ENCODE results near the gene INSR. TPM values are rescaled to one million over a fixed set of nuclear protein-coding genes. Genes with fewer than 3 reads are reported as not detected.
"Not testable (repeated sequence)": the region's sequence is repeated elsewhere in the genome, so short reads cannot be mapped to it uniquely, and the experiment has no call there.

The INSR gene
- total and polyA plus RNA-seq, 3 experiments from 2014 or later, result 1.2 TPM; not detected in 1

GRCh38 chr19:7211191-7211951 lies 82.8 kb downstream of the INSR start:
- ChIA-PET CTCF (no interaction called here), POLR2A (no interaction called here)
- Mint-ChIP-seq H3K4me3 (no peak overlapping the region), H3K4me1 (peaks cover 10% of the 10 kb centered on the region in 3 donors), H3K9me3 (no peaks in the 10 kb centered on the region), H3K27me3 (peaks cover 8 to 39% of the 10 kb centered on the region in 2 donors), H3K27ac (peak overlapping the region in 1 of 8 donors; percentile 20), H3K36me3 (no peaks in the 10 kb centered on the region)
- no peak for DNase-seq
- no peaks in the 10 kb centered on the region for H3K9me3 ChIP-seq (ENCODE audit: low read length)
- H3K36me3 ChIP-seq (ENCODE audit: insufficient read depth, low read length), result no peaks in the 10 kb centered on the region
- H3K27ac ChIP-seq (ENCODE audit: low read depth, low read length), result no peak overlapping the region
- H3K4me1 ChIP-seq (ENCODE audit: insufficient read depth, low read length), result peaks cover 13% of the 10 kb centered on the region
- no peak overlapping the region for H3K4me3 ChIP-seq (ENCODE audit: low read length)
- H3K27me3 ChIP-seq (ENCODE audit: insufficient read depth, low read length, poor library complexity, severe bottlenecking), result no peaks in the 10 kb centered on the region

GRCh38 chr19:7210359-7210758 lies 83.9 kb downstream of the INSR start:
- Histone ChIP-seq H3K27ac (ENCODE audit: low read depth, low read length) (no peak overlapping the region), H3K36me3 (ENCODE audit: insufficient read depth, low read length) (no peaks in the 10 kb centered on the region), H3K9me3 (ENCODE audit: low read length) (no peaks in the 10 kb centered on the region), H3K27me3 (ENCODE audit: insufficient read depth, low read length, poor library complexity, severe bottlenecking) (no peaks in the 10 kb centered on the region), H3K4me1 (ENCODE audit: insufficient read depth, low read length) (peaks cover 13% of the 10 kb centered on the region), H3K4me3 (ENCODE audit: low read length) (no peak overlapping the region)
- Mint-ChIP-seq H3K4me3 (no peak overlapping the region), H3K27me3 (peaks cover 8 to 40% of the 10 kb centered on the region in 2 donors), H3K27ac (no peak overlapping the region), H3K9me3 (no peaks in the 10 kb centered on the region), H3K4me1 (peaks cover 10% of the 10 kb centered on the region in 3 donors), H3K36me3 (no peaks in the 10 kb centered on the region)
- no peak for DNase-seq
- ChIA-PET POLR2A (interaction anchor here (0.6 kb wide), 1 partner anchor 10 kb away, joined by 3 read pairs; no protein-coding TSS in a partner anchor), CTCF (no interaction called here)

GRCh38 chr19:7209597-7210325 lies 84.5 kb downstream of the INSR start:
- H3K27me3 Mint-ChIP-seq, result peaks cover 8 to 39% of the 10 kb centered on the region in 2 donors
- H3K9me3 Mint-ChIP-seq; H3K36me3 ChIP-seq (ENCODE audit: insufficient read depth, low read length); DNase-seq; H3K27ac ChIP-seq (ENCODE audit: low read depth, low read length); CTCF ChIA-PET; H3K9me3 ChIP-seq (ENCODE audit: low read length); H3K27ac Mint-ChIP-seq; H3K27me3 ChIP-seq (ENCODE audit: insufficient read depth, low read length, poor library complexity, severe bottlenecking); H3K4me3 ChIP-seq (ENCODE audit: low read length); H3K4me3 Mint-ChIP-seq; H3K36me3 Mint-ChIP-seq: not testable (repeated sequence)
- POLR2A ChIA-PET, result interaction anchor here (0.6 kb wide), 1 partner anchor 9 kb away, joined by 3 read pairs; no protein-coding TSS in a partner anchor
- H3K4me1 ChIP-seq (ENCODE audit: insufficient read depth, low read length), result peaks cover 13% of the 10 kb centered on the region
- H3K4me1 Mint-ChIP-seq, result peaks cover 10% of the 10 kb centered on the region in 3 donors

DNA sequence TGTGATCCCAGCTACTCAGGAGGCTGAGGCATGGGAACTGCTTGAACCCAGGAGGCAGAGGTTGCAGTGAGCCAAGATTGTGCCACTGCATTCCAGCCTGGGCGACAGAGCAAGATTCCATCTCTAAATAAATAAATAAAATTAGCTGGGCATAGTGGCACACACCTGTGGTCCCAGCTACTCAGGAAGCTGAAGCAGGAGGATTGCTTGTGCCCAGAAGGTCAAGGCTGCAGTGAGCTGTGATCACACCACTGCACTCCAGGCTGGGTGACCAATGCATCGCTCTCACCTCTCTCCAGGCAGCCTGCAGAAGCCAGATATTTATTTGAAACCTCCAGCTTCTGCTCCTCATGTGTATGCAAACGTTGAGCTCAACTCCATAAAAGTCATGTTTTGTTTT lies 85.2 kb downstream of the INSR start:
- H3K4me1 Mint-ChIP-seq, result peaks cover 10% of the 10 kb centered on the region in 3 donors
- H3K36me3 Mint-ChIP-seq; H3K4me3 ChIP-seq (ENCODE audit: low read length); H3K27ac ChIP-seq (ENCODE audit: low read depth, low read length); POLR2A ChIA-PET; H3K9me3 ChIP-seq (ENCODE audit: low read length); H3K27ac Mint-ChIP-seq; H3K9me3 Mint-ChIP-seq; H3K4me3 Mint-ChIP-seq; CTCF ChIA-PET; H3K36me3 ChIP-seq (ENCODE audit: insufficient read depth, low read length); H3K27me3 ChIP-seq (ENCODE audit: insufficient read depth, low read length, poor library complexity, severe bottlenecking); DNase-seq: not testable (repeated sequence)
- peaks cover 13% of the 10 kb centered on the region for H3K4me1 ChIP-seq (ENCODE audit: insufficient read depth, low read length)
- H3K27me3 Mint-ChIP-seq, result peaks cover 6 to 34% of the 10 kb centered on the region in 2 donors

DNA sequence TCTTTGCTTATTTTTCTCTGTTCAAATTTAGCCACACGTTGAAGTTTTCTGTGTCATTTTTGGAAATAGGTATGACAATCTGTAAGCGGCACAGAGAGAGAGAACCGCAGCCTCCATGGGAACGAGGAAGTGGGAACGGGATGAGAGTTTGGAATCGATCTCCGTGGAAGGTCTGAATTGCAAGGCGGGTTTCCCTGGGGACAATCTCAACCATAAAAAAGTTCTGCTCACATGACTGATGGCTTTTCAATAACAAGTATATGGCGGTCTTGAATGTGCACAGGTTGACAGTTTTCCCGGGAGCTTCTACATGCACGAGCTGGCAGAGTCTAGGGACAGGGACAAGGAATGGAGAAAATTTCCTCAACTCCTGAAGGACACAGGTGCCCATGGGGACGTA lies 90.9 kb downstream of the INSR start:
- H3K4me1 Mint-ChIP-seq, result peaks cover 12 to 15% (median 15%) of the 10 kb centered on the region in 3 donors
- no peak overlapping the region for H3K4me3 ChIP-seq (ENCODE audit: low read length)
- no peaks in the 10 kb centered on the region for H3K9me3 ChIP-seq (ENCODE audit: low read length)
- ChIA-PET POLR2A (no interaction called here), CTCF (no interaction called here)
- no peaks in the 10 kb centered on the region for H3K36me3 ChIP-seq (ENCODE audit: insufficient read depth, low read length)
- H3K27me3 Mint-ChIP-seq, result peaks cover 4 to 35% of the 10 kb centered on the region in 2 donors
- peaks cover 5% of the 10 kb centered on the region for H3K27me3 ChIP-seq (ENCODE audit: insufficient read depth, low read length, poor library complexity, severe bottlenecking)
- DNase-seq, result no peak
- H3K27ac Mint-ChIP-seq, result no peak overlapping the region
- H3K27ac ChIP-seq (ENCODE audit: low read depth, low read length), result no peak overlapping the region
- H3K4me3 Mint-ChIP-seq, result no peak overlapping the region
- peaks cover 17% of the 10 kb centered on the region for H3K4me1 ChIP-seq (ENCODE audit: insufficient read depth, low read length)
- no peaks in the 10 kb centered on the region for H3K36me3 Mint-ChIP-seq
- H3K9me3 Mint-ChIP-seq, result no peaks in the 10 kb centered on the region

- H3K4me1 ChIP-seq (ENCODE audit: insufficient read depth, low read length), result peaks cover 14% of the 10 kb centered on the region
- H3K36me3 ChIP-seq (ENCODE audit: insufficient read depth, low read length), result no peaks in the 10 kb centered on the region
- Mint-ChIP-seq H3K4me3 (no peak overlapping the region), H3K36me3 (no peaks in the 10 kb centered on the region), H3K4me1 (peaks cover 7 to 12% (median 11%) of the 10 kb centered on the region in 3 donors), H3K9me3 (peaks cover 0 to under 1% (median 0%) of the 10 kb centered on the region in 5 donors), H3K27me3 (peaks cover 5 to 31% of the 10 kb centered on the region in 2 donors), H3K27ac (no peak overlapping the region)
- H3K27me3 ChIP-seq (ENCODE audit: insufficient read depth, low read length, poor library complexity, severe bottlenecking), result peaks cover 6% of the 10 kb centered on the region
- ChIA-PET CTCF (no interaction called here), POLR2A (no interaction called here)
- no peak for DNase-seq
- H3K9me3 ChIP-seq (ENCODE audit: low read length), result no peaks in the 10 kb centered on the region
- no peak overlapping the region for H3K4me3 ChIP-seq (ENCODE audit: low read length)
- no peak overlapping the region for H3K27ac ChIP-seq (ENCODE audit: low read depth, low read length)
Observed at GRCh38 chr19:7202888-7203287, 91.3 kb downstream of the INSR start.

DNA sequence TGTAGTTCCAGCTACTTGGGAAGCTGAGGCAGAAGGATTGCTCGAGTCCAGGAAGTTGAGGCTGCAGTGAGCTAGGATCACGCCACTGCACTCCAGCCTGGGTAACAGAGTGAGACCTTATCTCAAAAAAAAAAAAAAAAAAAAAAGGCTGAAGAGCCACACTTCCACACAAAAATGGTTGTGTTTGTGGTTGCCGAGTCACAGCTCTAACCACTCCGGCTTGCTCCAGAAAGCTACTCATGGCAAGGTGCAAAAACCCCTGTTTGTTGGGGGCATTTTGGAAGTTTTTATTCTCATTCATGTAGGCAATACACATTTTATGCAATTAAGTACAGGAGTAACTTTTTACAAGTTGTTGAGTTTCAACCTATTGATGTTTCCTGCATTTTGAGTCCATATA lies 93.5 kb downstream of the INSR start:
- peaks cover 0 to 2% (median 0%) of the 10 kb centered on the region in 3 donors for H3K36me3 Mint-ChIP-seq
- DNase-seq, result no peak

More for the DNA sequence above, 93.5 kb downstream of the INSR start:
- peaks cover 12 to 24% of the 10 kb centered on the region in 2 donors for H3K27me3 Mint-ChIP-seq
- no peak overlapping the region for H3K27ac Mint-ChIP-seq
- Histone ChIP-seq H3K27me3 (ENCODE audit: insufficient read depth, low read length, poor library complexity, severe bottlenecking) (peaks cover 6% of the 10 kb centered on the region), H3K4me3 (ENCODE audit: low read length) (no peak overlapping the region), H3K9me3 (ENCODE audit: low read length) (no peaks in the 10 kb centered on the region), H3K4me1 (ENCODE audit: insufficient read depth, low read length) (peaks cover 16% of the 10 kb centered on the region), H3K36me3 (ENCODE audit: insufficient read depth, low read length) (no peaks in the 10 kb centered on the region), H3K27ac (ENCODE audit: low read depth, low read length) (no peak overlapping the region)
- H3K4me3 Mint-ChIP-seq, result no peak overlapping the region
- ChIA-PET CTCF (no interaction called here), POLR2A (interaction anchor here (0.5 to 0.7 kb wide), 2 partner anchors 10 kb away, joined by 3 to 7 read pairs; no protein-coding TSS in a partner anchor)
- peaks cover 0 to 6% (median 0%) of the 10 kb centered on the region in 5 donors for H3K9me3 Mint-ChIP-seq
- H3K4me1 Mint-ChIP-seq, result peaks cover 12 to 18% (median 18%) of the 10 kb centered on the region in 3 donors

Data from CD8-positive, alpha-beta memory T cell (primary cell).